ENCODE results near the gene DONSON. TPM values are rescaled to one million over a fixed set of nuclear protein-coding genes. Genes with fewer than 3 reads are reported as not detected.

DONSON gene
- total RNA-seq, 1 experiment from 2014 or later, result 104 TPM

DNA sequence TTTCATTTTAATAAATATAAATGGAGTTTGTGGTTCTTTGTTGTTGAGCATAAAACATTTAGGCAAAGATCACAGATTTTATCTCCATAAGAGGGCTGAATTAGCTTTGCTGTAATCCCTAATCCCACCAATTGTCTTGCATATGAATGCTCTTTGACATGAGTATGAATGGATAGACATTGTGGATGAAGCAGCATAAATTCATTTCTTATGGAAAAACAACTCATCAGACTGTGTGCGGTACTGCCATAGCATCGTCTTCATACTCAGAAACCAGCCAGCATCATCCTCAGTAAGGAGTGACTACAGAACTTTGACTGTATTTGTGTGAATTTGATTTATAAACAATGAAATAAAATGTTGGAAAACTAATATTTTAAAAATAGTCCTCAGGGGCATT is 26.1 kb downstream of the DONSON start:
- DNase-seq (ENCODE audit: low spot score), result no peak

DNA sequence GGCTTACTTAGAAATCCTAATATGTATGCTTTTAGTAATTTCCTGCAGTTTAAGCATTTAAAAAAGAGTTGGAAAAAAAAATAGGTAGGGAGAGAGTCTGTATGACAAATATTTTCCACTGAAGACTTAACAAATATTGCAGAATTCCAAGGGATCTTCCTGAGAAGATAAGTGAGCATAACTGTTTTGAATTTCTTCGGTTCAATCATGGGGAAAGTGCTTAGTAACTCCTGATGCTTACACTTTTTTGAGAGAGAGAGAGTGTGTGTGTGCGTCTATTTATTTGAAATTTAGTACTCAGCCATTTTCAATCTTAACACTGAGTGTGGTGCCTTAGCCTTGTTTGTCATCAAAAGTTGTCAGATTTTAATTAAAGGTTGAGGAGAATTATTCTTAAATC is 27.1 kb downstream of the DONSON start:
- DNase-seq (ENCODE audit: low spot score), result no peak

DNA sequence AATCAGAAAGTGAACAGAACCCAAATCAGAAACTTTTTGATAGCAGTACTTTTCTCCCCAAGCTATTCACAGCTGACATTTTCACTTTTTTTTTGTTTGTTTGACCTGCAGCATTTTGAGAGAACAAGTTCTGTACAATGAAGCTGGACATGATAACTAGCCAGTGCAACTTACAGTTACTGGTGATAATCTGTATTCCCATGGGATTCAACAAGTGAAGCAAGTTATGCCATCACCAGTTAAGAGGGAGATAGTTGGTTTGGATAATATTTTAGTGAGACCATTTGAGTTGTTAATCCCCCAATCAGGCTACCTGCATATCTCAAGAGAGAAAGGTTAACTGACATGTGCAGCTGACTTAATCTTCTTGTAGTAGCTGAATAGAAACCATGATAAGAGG is 27.5 kb downstream of the DONSON start:
- no peak for DNase-seq (ENCODE audit: low spot score)

DNA sequence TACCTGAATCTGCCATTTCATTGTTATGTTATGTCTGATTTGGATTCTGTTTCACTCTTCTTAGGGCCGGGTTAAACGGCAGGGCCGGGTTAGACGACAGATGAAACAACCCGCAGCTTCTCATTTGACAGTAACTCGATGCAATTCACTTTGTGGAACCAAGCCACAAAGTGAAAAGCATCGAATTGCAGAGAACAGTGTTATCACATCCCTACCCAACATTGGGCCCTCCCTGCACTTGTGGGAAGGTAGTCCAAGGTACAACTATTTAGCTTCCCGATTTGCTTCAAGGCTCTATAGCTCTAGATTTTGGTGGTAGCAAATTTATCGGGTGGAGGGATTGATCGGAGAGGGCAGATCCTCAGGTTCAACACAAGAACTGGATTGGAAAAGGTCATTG is 28.7 kb downstream of the DONSON start:
- no peak for DNase-seq (ENCODE audit: low spot score)

DNA sequence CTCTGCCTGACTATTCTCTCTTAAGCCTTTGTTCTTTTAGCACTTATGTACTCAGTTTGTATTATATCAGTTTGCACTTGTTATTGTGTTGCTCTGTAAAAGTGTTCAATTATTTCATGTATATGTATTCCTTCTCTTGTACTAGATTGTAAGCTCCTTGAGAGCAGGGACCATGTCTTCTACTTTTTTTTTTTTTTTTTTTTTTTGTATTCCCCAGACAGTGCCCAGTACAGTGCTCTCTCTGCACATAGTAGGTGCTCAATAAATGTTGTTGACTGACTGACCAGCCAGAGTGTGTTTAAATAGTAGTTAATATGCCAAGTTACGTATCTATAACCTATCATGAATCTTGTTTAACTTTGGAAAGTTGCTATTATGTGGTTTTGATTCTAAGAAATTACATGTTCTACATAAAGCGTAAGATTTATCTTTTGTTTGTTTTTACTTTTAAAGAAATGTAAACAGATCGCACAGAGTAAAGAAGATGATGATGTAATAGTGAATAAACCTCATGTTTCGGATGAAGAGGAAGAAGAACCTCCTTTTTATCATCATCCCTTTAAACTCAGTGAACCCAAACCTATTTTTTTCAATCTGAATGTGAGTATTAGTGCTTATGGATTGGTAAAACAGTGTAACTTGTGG is 29.6 kb downstream of the DONSON start:
- DNase-seq (ENCODE audit: low spot score), result no peak

DNA sequence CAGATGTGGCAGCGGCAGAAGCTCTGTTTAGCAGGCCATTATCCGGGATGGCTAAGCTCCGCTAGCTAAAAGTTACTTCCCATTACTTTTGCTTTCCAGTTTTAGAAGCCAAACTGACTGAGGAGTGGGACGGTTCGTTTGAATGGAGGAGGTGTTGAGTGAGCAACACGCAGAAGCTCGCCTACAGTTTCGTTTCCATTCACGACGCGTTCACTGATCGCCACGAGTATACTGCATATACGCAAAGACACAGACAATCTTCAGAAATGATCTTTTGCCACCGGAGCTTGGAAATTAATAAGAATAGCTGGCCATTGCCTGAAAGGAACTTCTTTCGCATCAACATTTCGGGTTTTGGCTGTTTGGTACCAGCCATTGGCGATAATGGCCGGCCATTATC is 31.0 kb downstream of the DONSON start:
- no peak for DNase-seq (ENCODE audit: low spot score)

DNA sequence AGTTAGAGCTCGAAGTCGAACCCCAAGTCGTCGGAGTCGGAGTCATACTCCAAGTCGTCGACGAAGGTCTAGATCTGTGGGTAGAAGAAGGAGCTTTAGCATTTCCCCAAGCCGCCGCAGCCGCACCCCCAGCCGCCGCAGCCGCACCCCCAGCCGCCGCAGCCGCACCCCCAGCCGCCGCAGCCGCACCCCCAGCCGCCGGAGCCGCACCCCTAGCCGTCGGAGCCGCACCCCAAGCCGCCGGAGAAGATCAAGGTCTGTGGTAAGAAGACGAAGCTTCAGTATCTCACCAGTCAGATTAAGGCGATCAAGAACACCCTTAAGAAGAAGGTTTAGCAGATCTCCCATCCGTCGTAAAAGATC is 33.5 kb downstream of the DONSON start:
- DNase-seq (ENCODE audit: low spot score), result no peak

DNA sequence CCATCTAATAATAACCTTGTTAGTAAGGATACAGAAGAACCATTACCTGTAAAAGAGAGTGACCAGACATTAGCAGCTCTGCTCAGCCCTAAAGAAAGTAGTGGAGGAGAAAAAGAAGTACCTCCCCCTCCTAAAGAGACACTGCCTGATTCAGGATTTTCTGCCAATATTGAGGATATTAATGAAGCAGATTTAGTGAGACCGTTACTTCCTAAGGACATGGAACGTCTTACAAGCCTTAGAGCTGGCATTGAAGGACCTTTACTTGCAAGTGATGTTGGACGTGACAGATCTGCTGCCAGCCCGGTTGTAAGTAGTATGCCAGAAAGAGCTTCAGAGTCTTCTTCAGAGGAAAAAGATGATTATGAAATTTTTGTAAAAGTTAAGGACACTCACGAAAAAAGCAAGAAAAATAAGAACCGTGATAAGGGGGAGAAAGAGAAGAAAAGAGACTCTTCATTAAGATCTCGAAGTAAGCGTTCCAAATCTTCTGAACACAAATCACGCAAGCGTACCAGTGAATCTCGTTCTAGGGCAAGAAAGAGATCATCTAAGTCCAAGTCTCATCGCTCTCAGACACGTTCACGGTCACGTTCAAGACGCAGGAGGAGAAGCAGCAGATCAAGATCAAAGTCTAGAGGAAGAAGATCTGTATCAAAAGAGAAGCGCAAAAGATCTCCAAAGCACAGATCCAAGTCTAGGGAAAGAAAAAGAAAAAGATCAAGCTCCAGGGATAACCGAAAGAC is 34.1 kb downstream of the DONSON start:
- no peak for DNase-seq (ENCODE audit: low spot score)

DNA sequence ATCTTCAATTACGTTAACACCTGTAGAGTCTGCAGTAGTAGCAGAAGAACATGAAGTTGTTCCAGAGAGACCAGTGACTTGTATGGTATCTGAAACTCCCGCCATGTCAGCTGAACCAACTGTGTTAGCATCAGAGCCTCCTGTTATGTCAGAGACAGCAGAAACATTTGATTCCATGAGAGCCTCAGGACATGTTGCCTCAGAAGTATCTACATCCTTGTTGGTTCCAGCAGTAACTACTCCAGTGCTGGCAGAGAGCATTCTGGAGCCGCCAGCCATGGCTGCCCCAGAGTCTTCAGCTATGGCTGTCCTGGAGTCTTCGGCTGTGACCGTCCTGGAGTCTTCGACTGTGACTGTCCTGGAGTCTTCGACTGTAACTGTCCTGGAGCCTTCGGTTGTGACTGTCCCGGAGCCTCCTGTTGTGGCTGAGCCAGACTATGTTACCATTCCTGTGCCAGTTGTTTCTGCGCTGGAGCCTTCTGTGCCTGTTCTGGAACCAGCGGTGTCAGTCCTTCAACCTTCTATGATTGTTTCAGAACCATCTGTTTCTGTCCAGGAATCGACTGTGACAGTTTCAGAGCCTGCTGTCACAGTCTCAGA is 35.4 kb downstream of the DONSON start:
- DNase-seq (ENCODE audit: low spot score), result no peak

DNA sequence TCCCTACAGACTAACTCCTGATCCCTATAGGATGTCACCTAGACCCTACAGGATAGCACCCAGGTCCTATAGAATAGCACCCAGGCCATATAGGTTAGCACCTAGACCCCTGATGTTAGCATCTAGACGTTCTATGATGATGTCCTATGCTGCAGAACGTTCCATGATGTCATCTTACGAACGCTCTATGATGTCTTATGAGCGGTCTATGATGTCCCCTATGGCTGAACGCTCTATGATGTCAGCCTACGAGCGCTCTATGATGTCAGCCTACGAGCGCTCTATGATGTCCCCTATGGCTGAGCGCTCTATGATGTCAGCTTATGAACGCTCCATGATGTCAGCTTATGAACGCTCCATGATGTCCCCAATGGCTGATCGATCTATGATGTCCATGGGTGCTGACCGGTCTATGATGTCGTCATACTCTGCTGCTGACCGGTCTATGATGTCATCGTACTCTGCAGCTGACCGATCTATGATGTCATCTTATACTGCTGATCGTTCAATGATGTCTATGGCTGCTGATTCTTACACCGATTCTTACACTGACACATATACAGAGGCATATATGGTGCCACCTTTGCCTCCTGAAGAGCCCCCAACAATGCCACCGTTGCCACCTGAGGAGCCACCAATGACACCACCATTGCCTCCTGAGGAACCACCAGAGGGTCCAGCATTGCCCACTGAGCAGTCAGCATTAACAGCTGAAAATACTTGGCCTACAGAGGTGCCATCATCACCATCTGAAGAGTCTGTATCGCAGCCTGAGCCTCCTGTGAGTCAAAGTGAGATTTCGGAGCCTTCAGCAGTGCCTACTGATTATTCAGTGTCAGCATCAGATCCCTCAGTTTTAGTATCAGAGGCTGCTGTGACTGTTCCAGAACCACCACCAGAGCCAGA is 36.1 kb downstream of the DONSON start:
- no peak for DNase-seq (ENCODE audit: low spot score)

DNA sequence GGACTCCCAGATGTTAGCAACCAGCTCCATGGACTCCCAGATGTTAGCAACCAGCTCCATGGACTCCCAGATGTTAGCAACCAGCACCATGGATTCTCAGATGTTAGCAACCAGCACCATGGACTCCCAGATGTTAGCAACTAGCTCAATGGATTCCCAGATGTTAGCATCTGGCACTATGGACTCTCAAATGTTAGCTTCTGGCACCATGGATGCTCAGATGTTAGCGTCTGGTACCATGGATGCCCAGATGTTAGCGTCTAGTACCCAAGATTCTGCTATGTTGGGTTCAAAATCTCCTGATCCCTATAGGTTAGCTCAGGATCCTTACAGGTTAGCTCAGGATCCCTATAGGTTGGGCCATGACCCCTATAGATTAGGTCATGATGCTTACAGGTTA is 36.8 kb downstream of the DONSON start:
- no peak for DNase-seq (ENCODE audit: low spot score)

DNA sequence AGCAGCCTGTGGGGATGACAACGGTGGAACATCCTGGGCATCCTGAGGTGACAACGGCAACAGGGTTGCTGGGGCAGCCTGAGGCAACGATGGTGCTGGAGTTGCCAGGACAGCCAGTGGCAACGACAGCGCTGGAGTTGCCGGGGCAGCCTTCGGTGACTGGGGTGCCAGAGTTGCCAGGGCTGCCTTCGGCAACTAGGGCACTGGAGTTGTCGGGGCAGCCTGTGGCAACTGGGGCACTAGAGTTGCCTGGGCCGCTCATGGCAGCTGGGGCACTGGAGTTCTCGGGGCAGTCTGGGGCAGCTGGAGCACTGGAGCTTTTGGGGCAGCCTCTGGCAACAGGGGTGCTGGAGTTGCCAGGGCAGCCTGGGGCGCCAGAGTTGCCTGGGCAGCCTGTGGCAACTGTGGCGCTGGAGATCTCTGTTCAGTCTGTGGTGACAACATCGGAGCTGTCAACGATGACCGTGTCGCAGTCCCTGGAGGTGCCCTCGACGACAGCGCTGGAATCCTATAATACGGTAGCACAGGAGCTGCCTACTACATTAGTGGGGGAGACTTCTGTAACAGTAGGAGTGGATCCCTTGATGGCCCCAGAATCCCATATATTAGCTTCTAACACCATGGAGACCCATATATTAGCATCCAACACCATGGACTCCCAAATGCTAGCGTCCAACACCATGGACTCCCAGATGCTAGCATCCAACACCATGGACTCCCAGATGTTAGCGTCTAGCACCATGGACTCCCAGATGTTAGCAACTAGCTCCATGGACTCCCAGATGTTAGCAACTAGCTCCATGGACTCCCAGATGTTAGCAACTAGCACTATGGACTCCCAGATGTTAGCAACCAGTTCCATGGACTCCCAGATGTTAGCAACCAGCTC is 37.5 kb downstream of the DONSON start:
- no peak for DNase-seq (ENCODE audit: low spot score)

DNA sequence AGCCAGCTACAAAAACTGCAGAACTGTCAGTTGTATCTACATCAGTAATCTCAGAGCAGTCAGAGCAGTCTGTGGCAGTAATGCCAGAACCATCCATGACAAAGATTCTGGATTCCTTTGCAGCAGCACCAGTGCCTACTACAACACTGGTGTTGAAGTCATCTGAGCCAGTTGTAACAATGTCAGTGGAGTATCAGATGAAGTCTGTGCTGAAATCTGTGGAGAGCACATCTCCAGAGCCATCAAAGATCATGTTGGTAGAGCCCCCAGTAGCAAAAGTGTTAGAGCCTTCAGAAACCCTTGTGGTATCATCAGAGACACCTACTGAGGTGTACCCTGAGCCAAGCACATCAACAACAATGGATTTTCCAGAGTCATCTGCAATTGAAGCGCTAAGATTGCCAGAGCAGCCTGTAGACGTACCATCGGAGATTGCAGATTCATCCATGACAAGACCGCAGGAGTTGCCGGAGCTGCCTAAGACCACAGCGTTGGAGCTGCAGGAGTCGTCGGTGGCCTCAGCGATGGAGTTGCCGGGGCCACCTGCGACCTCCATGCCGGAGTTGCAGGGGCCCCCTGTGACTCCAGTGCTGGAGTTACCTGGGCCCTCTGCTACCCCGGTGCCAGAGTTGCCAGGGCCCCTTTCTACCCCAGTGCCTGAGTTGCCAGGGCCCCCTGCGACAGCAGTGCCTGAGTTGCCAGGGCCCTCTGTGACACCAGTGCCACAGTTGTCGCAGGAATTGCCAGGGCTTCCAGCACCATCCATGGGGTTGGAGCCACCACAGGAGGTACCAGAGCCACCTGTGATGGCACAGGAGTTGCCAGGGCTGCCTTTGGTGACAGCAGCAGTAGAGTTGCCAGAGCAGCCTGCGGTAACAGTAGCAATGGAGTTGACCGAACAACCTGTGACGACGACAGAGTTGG is 38.4 kb downstream of the DONSON start:
- DNase-seq (ENCODE audit: low spot score), result no peak

DNA sequence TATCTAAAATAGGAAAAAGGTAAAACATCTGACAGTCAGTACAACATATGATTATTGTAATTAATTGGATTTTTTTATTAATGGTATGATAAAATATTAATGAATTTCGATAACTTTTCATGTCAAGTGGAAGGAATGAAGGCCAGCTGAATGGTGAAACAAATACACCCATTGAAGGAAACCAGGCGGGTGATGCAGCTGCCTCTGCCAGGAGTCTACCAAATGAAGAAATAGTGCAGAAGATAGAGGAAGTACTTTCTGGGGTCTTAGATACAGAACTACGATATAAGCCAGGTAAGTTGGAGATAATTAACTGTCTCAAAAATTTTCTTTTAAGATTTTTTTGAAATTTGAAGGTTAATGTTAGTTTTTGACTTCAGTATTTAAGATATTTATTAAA is 42.4 kb downstream of the DONSON start:
- no peak for DNase-seq (ENCODE audit: low spot score)

DNA sequence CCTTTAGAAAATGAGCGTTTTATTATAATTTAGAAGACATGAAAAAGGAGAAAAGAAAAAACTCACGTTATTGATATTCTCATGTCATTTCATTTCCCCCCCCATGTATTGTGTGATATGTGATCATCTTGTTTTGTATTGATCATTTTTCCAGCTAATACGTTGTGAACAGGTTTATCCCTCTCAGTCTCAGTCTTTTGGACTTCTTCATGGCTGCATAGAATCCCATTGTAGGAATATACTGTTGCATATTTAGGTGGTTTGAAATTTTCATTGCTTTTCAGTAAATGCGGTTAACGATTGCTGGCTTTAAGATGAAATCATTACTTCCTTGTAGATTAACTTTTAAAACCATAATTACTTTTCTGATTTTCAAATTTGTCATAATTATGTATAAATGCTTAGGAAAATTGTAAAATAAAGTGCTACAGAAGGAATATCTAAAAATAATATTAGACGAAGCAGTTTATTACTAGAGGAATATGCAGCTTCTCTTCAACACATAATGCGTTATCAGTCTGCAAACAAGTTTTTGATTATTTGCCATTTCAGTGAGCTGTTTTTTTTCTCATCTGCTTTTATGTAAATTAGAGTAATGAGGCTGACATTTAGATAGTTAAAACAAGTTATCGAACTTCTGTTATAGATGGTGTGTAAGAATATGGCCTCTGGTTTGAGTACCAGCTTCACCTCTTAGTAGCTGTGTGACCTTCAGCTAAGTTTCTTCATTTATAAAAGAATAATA is 43.9 kb downstream of the DONSON start:
- no peak for DNase-seq (ENCODE audit: low spot score)

DNA sequence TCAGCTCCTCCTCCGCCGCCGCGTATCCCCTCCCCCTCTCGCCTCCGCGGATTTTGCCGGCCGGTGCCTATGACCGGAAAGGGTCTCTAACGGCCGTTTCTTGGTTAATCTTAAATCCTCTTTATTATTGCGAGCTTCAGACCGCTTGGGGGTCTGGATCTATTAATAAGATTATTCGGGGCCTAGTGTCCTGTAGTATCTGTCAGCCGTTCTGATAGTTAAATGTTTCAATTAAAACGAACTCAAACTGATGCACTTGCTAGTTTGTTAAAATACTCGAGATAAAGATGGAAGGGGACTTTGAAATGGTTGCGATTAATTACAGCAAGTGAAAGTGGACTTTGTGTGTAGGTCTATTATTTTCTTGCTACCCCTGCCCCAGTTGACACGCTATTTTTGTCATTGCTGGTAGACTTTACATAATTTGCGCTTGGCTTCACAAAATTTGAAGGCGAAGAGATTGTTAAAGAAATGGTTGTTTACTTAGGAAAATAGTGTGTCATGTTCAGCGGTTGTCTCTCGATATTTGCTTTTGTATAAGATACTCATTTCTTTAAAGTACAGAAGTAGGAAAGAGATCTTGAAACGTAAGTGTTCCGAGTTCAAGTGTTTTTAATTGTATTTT is 44.9 kb downstream of the DONSON start:
- no peak for DNase-seq (ENCODE audit: low spot score)

DNA sequence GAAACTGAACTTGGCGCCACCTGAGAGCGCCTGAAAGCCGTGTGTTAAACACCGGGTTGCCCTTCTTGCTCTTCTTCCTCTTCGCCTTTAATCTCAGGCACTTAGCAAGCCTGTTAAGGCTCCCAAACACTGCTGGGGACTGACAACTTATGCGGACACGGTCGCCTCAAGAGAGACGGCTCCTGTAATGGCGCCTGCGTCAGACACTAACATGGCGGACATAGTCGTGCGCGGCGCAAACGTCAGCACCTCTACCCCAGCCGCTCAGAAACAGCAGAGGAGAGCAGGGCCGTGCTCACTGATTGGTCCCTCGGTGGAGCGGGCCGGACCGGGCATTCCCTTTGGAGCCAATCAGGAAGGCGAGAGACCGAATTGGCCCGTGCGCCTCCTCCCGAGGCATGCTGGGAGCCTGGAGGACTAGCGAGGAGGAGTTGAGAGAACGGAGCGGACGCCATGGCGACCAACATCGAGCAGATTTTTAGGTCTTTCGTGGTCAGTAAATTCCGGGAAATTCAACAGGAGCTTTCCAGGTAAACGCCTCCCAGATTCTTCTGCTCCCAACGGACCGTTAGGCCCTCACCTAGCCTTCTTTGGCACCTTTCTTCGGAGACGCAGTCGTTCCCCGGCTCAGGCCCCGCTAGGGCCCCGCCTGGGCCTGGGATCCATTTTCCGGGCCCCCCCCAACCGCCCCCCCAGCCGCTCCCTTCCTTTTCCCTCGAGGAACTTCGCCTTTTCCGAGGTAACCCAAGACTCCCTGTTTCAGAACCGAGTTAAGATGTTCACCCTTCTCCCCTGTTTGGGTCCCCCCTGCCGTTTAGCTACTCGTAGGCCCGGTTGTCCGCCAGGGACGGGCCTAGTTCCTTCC is 45.6 kb downstream of the DONSON start, which contains the start of gene SON:
Gene SON, plus strand, starts transcription at position 399 of the 865 bp plus-strand sequence. Its CDS starts 55 bp downstream, at position 454.
- peak; percentile 100 for DNase-seq (ENCODE audit: low spot score)

Measured in A172 (cell line).